Measurements from ENCODE around the gene GIMAP8.
"Not testable (repeated sequence)": the region's sequence is repeated elsewhere in the genome, so short reads cannot be mapped to it uniquely, and the experiment has no call there.

GIMAP8 gene

DNA sequence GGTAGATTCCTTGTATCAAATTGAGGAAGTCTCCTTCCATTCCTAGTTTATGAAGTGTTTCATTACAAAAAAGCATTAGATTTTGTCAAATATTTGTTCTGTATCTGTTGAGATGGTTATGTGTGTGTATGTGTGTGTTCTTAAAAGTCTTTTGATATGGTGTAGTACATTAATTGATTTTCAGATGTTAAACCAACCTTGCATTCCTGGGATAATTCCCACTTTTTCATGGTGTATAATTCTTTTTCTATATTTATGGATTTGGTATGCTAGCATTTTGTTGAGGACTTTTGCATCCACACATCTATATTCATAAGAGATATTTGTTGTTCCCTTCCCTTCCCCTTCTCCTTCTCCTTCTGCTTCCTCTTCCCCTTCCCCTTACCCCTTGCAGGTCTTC, 8.9 kb upstream of the GIMAP8 start:
- DNase-seq = no peak

DNA sequence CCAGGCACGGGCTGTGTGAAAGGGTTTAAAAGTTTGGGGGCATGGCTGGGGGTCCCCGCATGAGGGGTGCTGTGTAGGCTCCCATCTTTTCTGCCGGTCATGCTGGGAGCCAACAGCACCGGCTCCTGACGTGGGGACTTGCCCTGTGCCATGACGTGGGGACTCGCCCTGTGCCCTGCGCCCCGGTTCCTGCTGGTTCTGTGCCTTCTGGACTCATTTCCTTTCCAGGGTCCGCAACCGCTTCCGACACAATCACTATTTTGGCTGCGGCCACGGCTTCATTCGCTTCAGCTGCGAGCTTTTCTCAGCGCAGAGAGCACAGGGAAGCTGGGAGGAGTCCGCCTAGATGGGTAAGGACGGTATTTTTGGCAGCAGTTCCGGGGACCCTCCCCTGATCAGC, 7.6 kb upstream of the GIMAP8 start:
- DNase-seq = no peak

- DNase-seq = no peak
Measured at GRCh38 chr7:150443793-150444540, 6.5 kb upstream of the GIMAP8 start.

GRCh38 chr7:150444674-150445365, 5.6 kb upstream of the GIMAP8 start:
- no peak for DNase-seq

GRCh38 chr7:150446288-150446938, 4.0 kb upstream of the GIMAP8 start:
- DNase-seq = no peak

GRCh38 chr7:150447966-150448788, 2.3 kb upstream of the GIMAP8 start:
- DNase-seq = no peak

- peak; percentile 77 for DNase-seq
Measured at GRCh38 chr7:150448789-150449147, 1.7 kb upstream of the GIMAP8 start.

GRCh38 chr7:150449206-150449952, 1.1 kb upstream of the GIMAP8 start:
- DNase-seq = no peak

- DNase-seq = peak; percentile 45
Measured at GRCh38 chr7:150451097-150451793, 815 bp downstream of the GIMAP8 start.

- no peak for DNase-seq
Measured at GRCh38 chr7:150451833-150452461, 1.5 kb downstream of the GIMAP8 start.

DNA sequence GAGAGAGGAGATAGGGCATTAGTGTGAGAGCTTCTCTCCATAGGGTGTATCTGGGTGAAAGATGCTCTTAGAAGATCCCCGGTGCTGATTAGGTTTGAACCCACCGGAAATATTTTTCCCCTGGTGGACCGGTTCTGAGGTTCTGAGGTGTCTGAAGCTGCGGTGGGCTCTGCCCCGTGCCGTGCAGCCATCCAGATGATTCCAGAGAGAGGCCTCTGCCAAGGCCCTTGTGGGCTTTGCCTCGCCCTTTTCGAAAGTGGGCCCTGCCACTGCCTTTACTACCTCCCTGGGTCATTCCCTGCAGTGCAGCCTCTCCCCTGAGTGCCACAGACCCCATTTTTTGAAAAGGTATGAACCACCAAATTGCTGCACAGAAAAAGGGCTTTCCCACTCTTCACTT, 2.8 kb downstream of the GIMAP8 start:
- DNase-seq = no peak

DNA sequence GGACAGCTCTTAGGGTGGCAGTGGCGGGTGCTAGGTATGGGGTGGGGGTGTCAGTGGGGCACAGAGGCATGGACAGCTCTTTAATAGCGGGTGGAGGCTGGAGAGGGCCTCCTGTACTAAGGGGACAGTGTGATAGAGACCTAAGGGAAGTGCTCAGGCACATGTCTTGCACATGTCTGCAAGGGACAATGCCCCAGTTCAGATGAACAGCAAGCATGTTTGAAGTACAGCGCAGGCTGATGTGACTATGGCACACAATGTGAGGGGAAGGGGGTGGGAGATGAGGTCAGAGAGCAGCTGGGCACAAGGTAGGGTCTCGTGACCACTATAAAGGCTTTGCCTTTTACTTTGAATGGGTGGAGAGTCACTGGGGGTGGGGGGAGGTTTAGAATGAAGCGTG, 3.5 kb downstream of the GIMAP8 start:
- no peak for DNase-seq

GRCh38 chr7:150457064-150457463, 6.6 kb downstream of the GIMAP8 start:
- not testable (repeated sequence) for DNase-seq

- no peak for DNase-seq
Measured at GRCh38 chr7:150458235-150458634, 7.8 kb downstream of the GIMAP8 start.

DNA sequence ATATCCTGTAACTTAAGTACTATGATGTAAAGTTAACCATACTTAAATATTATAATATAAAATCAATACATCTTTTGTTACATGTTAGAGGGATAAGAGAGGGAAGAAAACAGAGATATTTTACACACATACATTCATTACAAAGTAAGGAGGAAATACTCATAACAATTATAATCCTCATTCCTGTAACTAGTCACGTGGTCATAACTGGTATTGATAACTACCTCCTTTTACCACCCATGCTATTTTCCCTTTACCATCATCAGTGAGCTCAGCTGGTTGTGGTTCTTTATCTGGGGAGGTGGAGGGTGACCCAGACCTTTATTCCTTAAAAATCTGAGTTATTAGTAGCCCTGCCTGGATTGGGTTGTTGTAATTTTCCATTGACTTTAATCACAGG, 8.3 kb downstream of the GIMAP8 start:
- DNase-seq = no peak

- DNase-seq = no peak
Measured at GRCh38 chr7:150461520-150461919, 11.1 kb downstream of the GIMAP8 start.

- DNase-seq = no peak
Measured at GRCh38 chr7:150462413-150462812, 12.0 kb downstream of the GIMAP8 start.

DNA sequence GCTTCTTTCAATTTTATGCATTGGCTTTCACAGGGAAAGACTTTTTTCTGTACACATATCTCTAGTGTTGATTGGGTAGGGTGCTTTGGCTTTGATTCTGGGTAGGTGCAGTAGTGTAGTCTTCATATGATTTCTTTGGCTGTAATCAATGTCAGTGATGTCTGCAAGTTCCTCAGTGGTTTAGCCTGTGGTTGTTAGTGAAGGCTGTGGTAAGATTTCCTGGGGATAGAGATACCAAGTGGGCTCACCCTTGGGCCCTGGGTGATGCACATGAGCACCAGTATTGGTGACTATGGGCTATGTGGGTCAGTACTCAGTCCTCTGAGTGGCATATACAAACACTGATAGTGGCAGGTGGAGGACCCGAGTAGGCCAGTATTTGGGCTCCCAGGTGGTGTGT, 13.0 kb downstream of the GIMAP8 start:
- DNase-seq = no peak

DNA sequence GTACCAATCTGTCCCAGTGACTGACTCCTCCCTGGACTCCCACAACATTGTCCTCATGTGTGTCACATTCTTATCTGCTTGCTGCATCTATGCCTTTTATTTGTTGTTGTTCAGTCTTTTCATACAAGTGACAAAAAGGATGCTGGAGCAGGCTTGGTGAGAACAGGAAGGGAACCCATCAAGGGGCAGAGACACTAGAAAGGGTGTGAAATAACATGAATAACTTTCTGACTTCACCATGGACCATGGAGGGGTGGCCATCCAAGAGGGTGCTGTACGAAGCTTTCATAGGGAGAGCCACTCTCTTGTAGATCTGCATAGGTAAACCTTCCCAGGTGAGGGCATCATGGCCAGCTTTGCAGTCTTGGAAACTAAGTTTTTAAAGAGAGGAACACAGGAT, 14.5 kb downstream of the GIMAP8 start:
- no peak for DNase-seq

- no peak for DNase-seq
Measured at GRCh38 chr7:150465414-150465813, 15.0 kb downstream of the GIMAP8 start.

GRCh38 chr7:150466477-150466876, 16.0 kb downstream of the GIMAP8 start:
- DNase-seq = no peak
